B cell (primary cell): Measurements from ENCODE around the gene ADAMTS14.

ENCODE experiments used
- EZH2 ChIP-seq: IDR thresholded peaks from 2 replicates; pipeline ENCODE4 v1.6.1; 2012; ENCODE audit warnings: borderline replicate concordance, low read depth, mild to moderate bottlenecking, moderate library complexity, low read length; ENCODE audit not compliant: insufficient read depth, poor library complexity, severe bottlenecking
- TF ChIP-seq, protein P1 (sequence below): fragments of 200-600 bp; IDR thresholded peaks from one replicate; pipeline ENCODE4 v1.8.0; 2022; ENCODE audit warnings: antibody characterized with exemption, mild to moderate bottlenecking

DNA sequence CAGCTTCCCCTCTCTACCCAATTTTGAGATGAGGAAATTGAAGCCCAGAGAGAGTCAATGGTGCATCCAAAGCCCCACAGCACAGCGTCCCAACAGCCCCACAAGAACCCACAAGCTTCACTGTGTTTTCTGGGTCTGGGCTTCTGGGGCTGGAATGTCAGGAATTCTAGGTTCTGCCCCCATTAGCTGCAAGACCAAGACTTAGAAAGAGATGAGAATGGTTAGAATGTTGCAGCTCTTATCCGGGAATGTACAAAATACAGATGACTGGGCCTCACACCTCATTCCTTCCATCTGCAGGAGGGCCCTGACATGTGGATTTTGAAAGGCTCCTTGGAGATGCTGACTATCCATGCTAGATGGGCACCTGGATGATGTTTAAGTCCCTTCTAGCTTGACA is 137.4 kb downstream of the ADAMTS14 start:
- TF ChIP-seq, protein P1, sequence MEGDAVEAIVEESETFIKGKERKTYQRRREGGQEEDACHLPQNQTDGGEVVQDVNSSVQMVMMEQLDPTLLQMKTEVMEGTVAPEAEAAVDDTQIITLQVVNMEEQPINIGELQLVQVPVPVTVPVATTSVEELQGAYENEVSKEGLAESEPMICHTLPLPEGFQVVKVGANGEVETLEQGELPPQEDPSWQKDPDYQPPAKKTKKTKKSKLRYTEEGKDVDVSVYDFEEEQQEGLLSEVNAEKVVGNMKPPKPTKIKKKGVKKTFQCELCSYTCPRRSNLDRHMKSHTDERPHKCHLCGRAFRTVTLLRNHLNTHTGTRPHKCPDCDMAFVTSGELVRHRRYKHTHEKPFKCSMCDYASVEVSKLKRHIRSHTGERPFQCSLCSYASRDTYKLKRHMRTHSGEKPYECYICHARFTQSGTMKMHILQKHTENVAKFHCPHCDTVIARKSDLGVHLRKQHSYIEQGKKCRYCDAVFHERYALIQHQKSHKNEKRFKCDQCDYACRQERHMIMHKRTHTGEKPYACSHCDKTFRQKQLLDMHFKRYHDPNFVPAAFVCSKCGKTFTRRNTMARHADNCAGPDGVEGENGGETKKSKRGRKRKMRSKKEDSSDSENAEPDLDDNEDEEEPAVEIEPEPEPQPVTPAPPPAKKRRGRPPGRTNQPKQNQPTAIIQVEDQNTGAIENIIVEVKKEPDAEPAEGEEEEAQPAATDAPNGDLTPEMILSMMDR, result no peak
- no peak for TF ChIP-seq EZH2
